OCI-LY1 (cell line): ENCODE results near the gene ACAD10.

Source experiments
- H2AFZ ChIP-seq: fragments of 200-600 bp; sonication (generic), shearing (Covaris generic); 2 replicates; pipeline ENCODE4 v1.6.0; 2014; ENCODE audit warnings: antibody characterized with exemption, mild to moderate bottlenecking, low read length
- H3F3A ChIP-seq: fragments of 200-600 bp; sonication (generic), shearing (Covaris generic); 2 replicates; pipeline ENCODE4 v1.6.0; 2014; ENCODE audit warnings: mild to moderate bottlenecking, antibody characterized with exemption, low read length, moderate library complexity; ENCODE audit not compliant: insufficient read depth
- H3K27ac ChIP-seq: fragments of 200-600 bp; sonication (generic); 2 replicates; pipeline ENCODE4 v1.5.1; 2014; ENCODE audit warnings: low read length, mixed run types, mild to moderate bottlenecking, low read depth; ENCODE audit not compliant: poor library complexity, severe bottlenecking
- H3K27me3 ChIP-seq: fragments of 200-600 bp; sonication (generic); 2 replicates; pipeline ENCODE4 v1.6.0; 2014; ENCODE audit warnings: antibody characterized with exemption, mild to moderate bottlenecking, low read length, moderate library complexity; ENCODE audit not compliant: insufficient read depth
- H3K36me3 ChIP-seq: fragments of 200-600 bp; sonication (generic); 2 replicates; pipeline ENCODE4 v1.6.1; 2014; ENCODE audit warnings: mild to moderate bottlenecking, antibody characterized with exemption, low read length, moderate library complexity, mixed read lengths; ENCODE audit not compliant: insufficient read depth
- H3K4me1 ChIP-seq: fragments of 200-600 bp; sonication (generic); 2 replicates; pipeline ENCODE4 v1.5.1; 2014; ENCODE audit warnings: mild to moderate bottlenecking, low read length, moderate library complexity; ENCODE audit not compliant: insufficient read depth, severe bottlenecking
- H3K4me2 ChIP-seq: fragments of 200-600 bp; sonication (generic), shearing (Covaris generic); 2 replicates; pipeline ENCODE4 v1.6.1; 2014; ENCODE audit warnings: low read length
- H3K4me3 ChIP-seq: fragments of 200-600 bp; sonication (generic); 2 replicates; pipeline ENCODE4 v1.5.1; 2014; ENCODE audit warnings: low read length, low read depth, mild to moderate bottlenecking, mixed read lengths; ENCODE audit not compliant: poor library complexity, severe bottlenecking
- H3K79me2 ChIP-seq: fragments of 200-600 bp; shearing (Covaris generic); 2 replicates; pipeline ENCODE4 v1.6.1; 2016; ENCODE audit warnings: mixed run types, low read length, mixed read lengths; ENCODE audit not compliant: insufficient read depth
- H3K9ac ChIP-seq: fragments of 200-600 bp; sonication (generic), shearing (Covaris generic); 2 replicates; pipeline ENCODE4 v1.6.1; 2014; ENCODE audit warnings: mild to moderate bottlenecking, low read length, mixed read lengths
- H3K9me2 ChIP-seq: fragments of 200-600 bp; sonication (generic), shearing (Covaris generic); 2 replicates; pipeline ENCODE4 v1.6.1; 2014; ENCODE audit warnings: low read depth, mild to moderate bottlenecking, low read length, mixed read lengths
- H3K9me3 ChIP-seq: fragments of 200-600 bp; shearing (Covaris generic); 2 replicates; pipeline ENCODE4 v1.6.1; 2014; ENCODE audit warnings: low read length, mixed read lengths
- H4K20me1 ChIP-seq: fragments of 200-600 bp; sonication (generic), shearing (Covaris generic); 2 replicates; pipeline ENCODE4 v1.6.0; 2016; ENCODE audit warnings: mild to moderate bottlenecking, low read length; ENCODE audit not compliant: insufficient read depth
- EZH2 ChIP-seq: fragments of 200-600 bp; sonication (generic), shearing (Covaris generic); IDR thresholded peaks from 2 replicates; pipeline ENCODE4 v1.8.0; 2017; ENCODE audit warnings: borderline replicate concordance, mixed run types, mild to moderate bottlenecking, antibody characterized with exemption, low read length, moderate library complexity, mixed read lengths
- TF ChIP-seq, protein P1 (sequence below): fragments of 200-600 bp; sonication (generic), shearing (Covaris generic); IDR thresholded peaks from 2 replicates; pipeline ENCODE4 v1.5.1; 2017; ENCODE audit warnings: mild to moderate bottlenecking, antibody characterized with exemption, low read length, moderate library complexity, mixed read lengths

ACAD10 gene

DNA sequence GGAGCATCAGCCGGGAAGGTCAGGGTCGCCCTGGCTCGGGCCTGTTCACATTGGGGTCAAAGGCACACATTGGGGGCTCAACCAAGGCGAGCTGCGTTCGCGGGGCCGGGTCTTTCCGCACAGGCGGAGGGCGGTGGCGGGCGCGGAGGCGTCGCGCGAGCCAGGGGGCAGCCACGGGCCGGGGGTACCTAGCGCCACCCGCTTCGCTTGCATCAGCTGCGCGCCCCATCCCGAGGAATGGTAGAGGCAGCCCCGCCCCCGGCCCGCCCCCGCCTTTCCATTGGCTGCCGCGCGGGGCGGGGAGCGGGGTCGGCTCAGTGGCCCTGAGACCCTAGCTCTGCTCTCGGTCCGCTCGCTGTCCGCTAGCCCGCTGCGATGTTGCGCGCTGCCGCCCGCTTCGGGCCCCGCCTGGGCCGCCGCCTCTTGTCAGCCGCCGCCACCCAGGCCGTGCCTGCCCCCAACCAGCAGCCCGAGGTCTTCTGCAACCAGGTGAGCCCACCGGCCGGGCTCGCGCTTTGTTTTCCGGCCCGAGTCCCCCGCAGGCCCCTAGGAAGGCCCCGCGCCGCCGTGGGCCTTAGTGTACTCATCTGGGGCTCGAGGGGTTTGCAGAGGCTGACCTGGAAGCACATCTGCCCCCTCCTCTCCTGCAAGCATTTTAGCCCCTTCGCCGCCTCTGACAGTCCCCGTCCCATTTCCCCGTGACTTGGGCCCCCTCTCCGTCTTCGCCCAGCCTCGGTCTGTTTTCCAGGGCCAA lies 80.9 kb downstream of the ACAD10 start, which contains the start of gene ALDH2:
TSS of gene ALDH2 (plus strand) at position 326 of the 754 bp plus-strand sequence. CDS start at position 376, 50 bp downstream.
- Histone ChIP-seq H3K9ac (peak within 1 kb of the TSS; percentile 29; the same call in 1 of the 2 replicates), H3K27me3 (no peaks in the 10 kb centered on the region), H3K27ac (no peak within 1 kb of the TSS), H3F3A (0 out of 2 replicates have a peak, but pooled peaks cover 3% of the 10 kb centered on the region), H3K79me2 (no peaks in the 10 kb centered on the region), H3K9me2 (no peaks in the 10 kb centered on the region), H3K4me1 (peaks cover 18% of the 10 kb centered on the region), H3K4me3 (peak within 1 kb of the TSS; percentile 61), H3K36me3 (no peaks in the 10 kb centered on the region), H4K20me1 (no peaks in the 10 kb centered on the region), H3K4me2 (peak within 1 kb of the TSS; percentile 89), H3K9me3 (no peaks in the 10 kb centered on the region), H2AFZ (no peak within 1 kb of the TSS)
- no peak for TF ChIP-seq EZH2
- TF ChIP-seq, protein P1, sequence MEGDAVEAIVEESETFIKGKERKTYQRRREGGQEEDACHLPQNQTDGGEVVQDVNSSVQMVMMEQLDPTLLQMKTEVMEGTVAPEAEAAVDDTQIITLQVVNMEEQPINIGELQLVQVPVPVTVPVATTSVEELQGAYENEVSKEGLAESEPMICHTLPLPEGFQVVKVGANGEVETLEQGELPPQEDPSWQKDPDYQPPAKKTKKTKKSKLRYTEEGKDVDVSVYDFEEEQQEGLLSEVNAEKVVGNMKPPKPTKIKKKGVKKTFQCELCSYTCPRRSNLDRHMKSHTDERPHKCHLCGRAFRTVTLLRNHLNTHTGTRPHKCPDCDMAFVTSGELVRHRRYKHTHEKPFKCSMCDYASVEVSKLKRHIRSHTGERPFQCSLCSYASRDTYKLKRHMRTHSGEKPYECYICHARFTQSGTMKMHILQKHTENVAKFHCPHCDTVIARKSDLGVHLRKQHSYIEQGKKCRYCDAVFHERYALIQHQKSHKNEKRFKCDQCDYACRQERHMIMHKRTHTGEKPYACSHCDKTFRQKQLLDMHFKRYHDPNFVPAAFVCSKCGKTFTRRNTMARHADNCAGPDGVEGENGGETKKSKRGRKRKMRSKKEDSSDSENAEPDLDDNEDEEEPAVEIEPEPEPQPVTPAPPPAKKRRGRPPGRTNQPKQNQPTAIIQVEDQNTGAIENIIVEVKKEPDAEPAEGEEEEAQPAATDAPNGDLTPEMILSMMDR = no peak

GRCh38 chr12:111767362-111768158 lies 81.7 kb downstream of the ACAD10 start:
- Histone ChIP-seq H2AFZ (no peak overlapping the region), H3K4me3 (peak overlapping the region; percentile 61), H3K27ac (no peak overlapping the region), H3K79me2 (no peaks in the 10 kb centered on the region), H3K4me1 (peaks cover 12% of the 10 kb centered on the region), H3K4me2 (peak overlapping the region; percentile 89), H3F3A (0 out of 2 replicates have a peak, but pooled peaks cover 3% of the 10 kb centered on the region), H3K27me3 (no peaks in the 10 kb centered on the region), H4K20me1 (no peaks in the 10 kb centered on the region), H3K36me3 (no peaks in the 10 kb centered on the region), H3K9ac (no peak overlapping the region; the same call in 1 of the 2 replicates), H3K9me2 (no peaks in the 10 kb centered on the region), H3K9me3 (no peaks in the 10 kb centered on the region)
- no peak for TF ChIP-seq EZH2
- TF ChIP-seq, protein P1 = no peak

- Histone ChIP-seq H3F3A (0 out of 2 replicates have a peak, but pooled peaks cover 3% of the 10 kb centered on the region), H3K36me3 (no peaks in the 10 kb centered on the region), H3K4me2 (no peak overlapping the region), H3K9ac (no peak overlapping the region), H4K20me1 (no peaks in the 10 kb centered on the region), H3K4me3 (no peak overlapping the region), H3K9me3 (no peaks in the 10 kb centered on the region), H3K27me3 (no peaks in the 10 kb centered on the region), H3K9me2 (no peaks in the 10 kb centered on the region), H3K4me1 (peaks cover 12% of the 10 kb centered on the region), H3K79me2 (no peaks in the 10 kb centered on the region), H3K27ac (no peak overlapping the region), H2AFZ (no peak overlapping the region)
- TF ChIP-seq EZH2 = no peak
- TF ChIP-seq, protein P1 = no peak
These were observed 82.5 kb downstream of the ACAD10 start for GRCh38 chr12:111768159-111768895.
